ENCODE measurements around the gene RAD51B.

RAD51B gene

DNA sequence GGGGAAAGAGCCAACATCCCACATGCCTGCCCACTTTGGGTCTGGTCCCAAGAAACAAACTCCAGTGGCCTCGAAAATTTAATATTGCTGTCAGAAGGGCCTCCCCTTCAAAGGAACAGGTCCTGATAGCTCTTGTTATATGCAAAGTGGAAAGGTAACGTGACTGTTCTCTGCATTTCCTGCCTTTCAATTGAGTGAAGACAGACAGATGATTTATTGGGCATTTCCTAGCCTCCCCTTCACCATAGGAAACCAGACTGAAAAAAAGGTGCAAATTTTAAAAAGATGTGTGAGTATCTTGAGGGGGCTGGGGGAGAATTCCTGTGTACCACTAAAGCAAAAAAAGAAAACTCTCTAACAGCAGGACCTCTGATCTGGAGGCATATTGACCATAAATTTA lies 738.1 kb downstream of the RAD51B start:
- no peak for DNase-seq
- in situ Hi-C loops (cut with HindIII; ENCODE audit: low pct_ligation_motif_present, low sequenced_read_pairs): no loop called here
- Histone ChIP-seq H3K4me3 (ENCODE audit: low read depth, low read length) (no peak overlapping the region), H3K27ac (no peak overlapping the region), H3K27me3 (replicated peaks) (no peaks in the 10 kb centered on the region), H3K36me3 (replicated peaks) (no peaks in the 10 kb centered on the region)
- TF ChIP-seq, protein P1, sequence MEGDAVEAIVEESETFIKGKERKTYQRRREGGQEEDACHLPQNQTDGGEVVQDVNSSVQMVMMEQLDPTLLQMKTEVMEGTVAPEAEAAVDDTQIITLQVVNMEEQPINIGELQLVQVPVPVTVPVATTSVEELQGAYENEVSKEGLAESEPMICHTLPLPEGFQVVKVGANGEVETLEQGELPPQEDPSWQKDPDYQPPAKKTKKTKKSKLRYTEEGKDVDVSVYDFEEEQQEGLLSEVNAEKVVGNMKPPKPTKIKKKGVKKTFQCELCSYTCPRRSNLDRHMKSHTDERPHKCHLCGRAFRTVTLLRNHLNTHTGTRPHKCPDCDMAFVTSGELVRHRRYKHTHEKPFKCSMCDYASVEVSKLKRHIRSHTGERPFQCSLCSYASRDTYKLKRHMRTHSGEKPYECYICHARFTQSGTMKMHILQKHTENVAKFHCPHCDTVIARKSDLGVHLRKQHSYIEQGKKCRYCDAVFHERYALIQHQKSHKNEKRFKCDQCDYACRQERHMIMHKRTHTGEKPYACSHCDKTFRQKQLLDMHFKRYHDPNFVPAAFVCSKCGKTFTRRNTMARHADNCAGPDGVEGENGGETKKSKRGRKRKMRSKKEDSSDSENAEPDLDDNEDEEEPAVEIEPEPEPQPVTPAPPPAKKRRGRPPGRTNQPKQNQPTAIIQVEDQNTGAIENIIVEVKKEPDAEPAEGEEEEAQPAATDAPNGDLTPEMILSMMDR (IDR thresholded peaks at IDR 0.05; ENCODE audit: low read depth, low read length, missing control alignments): no peak

DNA sequence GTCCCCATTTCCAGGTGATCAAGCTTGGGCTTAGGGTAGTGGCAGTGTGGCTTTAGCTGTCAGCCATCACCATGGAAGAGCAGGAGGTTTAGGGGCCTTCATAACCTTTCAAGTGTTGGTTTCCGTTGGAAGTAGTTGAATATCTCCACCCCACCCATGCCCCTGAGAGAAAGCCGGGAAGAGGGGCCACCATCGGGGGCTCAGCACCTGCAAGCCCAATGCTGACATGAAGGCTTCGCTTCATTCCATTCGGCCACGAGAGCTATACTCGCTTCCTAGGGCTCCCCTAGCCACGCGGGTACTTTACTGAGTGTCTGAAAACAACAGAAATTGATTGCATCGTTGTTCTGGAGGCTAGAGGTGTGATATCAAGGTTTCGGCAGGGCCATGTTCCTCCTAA lies 738.5 kb downstream of the RAD51B start:
- in situ Hi-C loops (cut with HindIII; ENCODE audit: low pct_ligation_motif_present, low sequenced_read_pairs): no loop called here
- Histone ChIP-seq H3K27me3 (replicated peaks) (no peaks in the 10 kb centered on the region), H3K4me3 (ENCODE audit: low read depth, low read length) (no peak overlapping the region)

GRCh38 chr14:68559949-68560348 lies 740.4 kb downstream of the RAD51B start:
- H3K36me3 ChIP-seq (replicated peaks): no peaks in the 10 kb centered on the region
- no peak overlapping the region for H3K27ac ChIP-seq
- in situ Hi-C loops (cut with HindIII; ENCODE audit: low pct_ligation_motif_present, low sequenced_read_pairs): no loop called here
- no peak overlapping the region for H3K4me3 ChIP-seq (ENCODE audit: low read depth, low read length)
- H3K27me3 ChIP-seq (replicated peaks): no peaks in the 10 kb centered on the region
- no peak for DNase-seq
- TF ChIP-seq, protein P1 (IDR thresholded peaks at IDR 0.05; ENCODE audit: low read depth, low read length, missing control alignments): no peak

More for the DNA sequence above, 738.5 kb downstream of the RAD51B start:
- DNase-seq: no peak
- Histone ChIP-seq H3K27ac (no peak overlapping the region), H3K36me3 (replicated peaks) (no peaks in the 10 kb centered on the region)
- TF ChIP-seq, protein P1 (IDR thresholded peaks at IDR 0.05; ENCODE audit: low read depth, low read length, missing control alignments): no peak

DNA sequence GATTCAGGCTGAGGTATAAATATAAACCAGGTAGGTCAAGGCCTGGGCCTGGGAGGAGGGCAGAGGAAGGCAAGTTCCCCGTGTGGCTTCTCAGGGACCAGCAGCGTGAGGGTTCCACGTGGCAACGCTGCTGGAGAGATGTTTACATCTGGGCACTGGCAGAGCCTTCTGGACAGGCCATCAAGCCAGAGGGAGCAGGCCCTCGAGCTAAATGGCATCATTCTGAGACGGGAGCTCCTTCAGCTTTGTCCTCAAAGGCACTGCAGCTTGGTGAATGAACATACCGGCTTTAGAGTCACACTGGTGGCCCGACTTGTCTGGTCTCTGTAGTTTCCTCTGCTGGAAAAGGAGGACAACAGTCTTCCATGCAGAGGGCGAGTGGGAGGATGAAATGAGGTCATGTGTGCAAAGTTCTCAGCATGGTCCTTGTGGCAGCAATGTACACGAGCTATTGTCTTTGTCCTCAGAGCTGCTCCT lies 742.0 kb downstream of the RAD51B start:
- no peaks in the 10 kb centered on the region for H3K27me3 ChIP-seq (replicated peaks)
- in situ Hi-C loops (cut with HindIII; ENCODE audit: low pct_ligation_motif_present, low sequenced_read_pairs): no loop called here
- H3K4me3 ChIP-seq (ENCODE audit: low read depth, low read length): no peak overlapping the region
- TF ChIP-seq, protein P1 (IDR thresholded peaks at IDR 0.05; ENCODE audit: low read depth, low read length, missing control alignments): no peak
- no peak for DNase-seq
- H3K36me3 ChIP-seq (replicated peaks): no peaks in the 10 kb centered on the region
- H3K27ac ChIP-seq: no peak overlapping the region

GRCh38 chr14:68562911-68563250 lies 743.3 kb downstream of the RAD51B start:
- Histone ChIP-seq H3K36me3 (replicated peaks) (no peaks in the 10 kb centered on the region), H3K27ac (no peak overlapping the region), H3K27me3 (replicated peaks) (no peaks in the 10 kb centered on the region), H3K4me3 (ENCODE audit: low read depth, low read length) (no peak overlapping the region)
- DNase-seq: no peak
- in situ Hi-C loops (cut with HindIII; ENCODE audit: low pct_ligation_motif_present, low sequenced_read_pairs): no loop called here
- TF ChIP-seq, protein P1 (IDR thresholded peaks at IDR 0.05; ENCODE audit: low read depth, low read length, missing control alignments): no peak
